HG03460 (cell line): ENCODE results near the gene POTEC.
"Not testable (repeated sequence)": the region's sequence is repeated elsewhere in the genome, so short reads cannot be mapped to it uniquely, and the experiment has no call there.

Source experiments
- ATAC-seq: cut with Tn5 transposase; IDR thresholded peaks from one replicate; pipeline ENCODE4 v1.9.1; 2021; ENCODE audit not compliant: unreplicated experiment

POTEC gene

GRCh38 chr18:14543446-14543964 is at the start of gene POTEC:
Gene POTEC (minus strand): TSS chr18:14543600. CDS start chr18:14543146, 454 bp downstream.
- not testable (repeated sequence) for ATAC-seq

- ATAC-seq, result no peak
These were observed 34.6 kb upstream of the POTEC start for GRCh38 chr18:14577971-14578370.

- ATAC-seq, result not testable (repeated sequence)
These were observed 16.1 kb upstream of the POTEC start for GRCh38 chr18:14559502-14559901.

GRCh38 chr18:14531659-14532058 is 11.7 kb downstream of the POTEC start:
- not testable (repeated sequence) for ATAC-seq

GRCh38 chr18:14510707-14511106 is 32.7 kb downstream of the POTEC start:
- ATAC-seq, result not testable (repeated sequence)

GRCh38 chr18:14503691-14504090 is 39.7 kb downstream of the POTEC start:
- ATAC-seq, result not testable (repeated sequence)

- ATAC-seq, result not testable (repeated sequence)
These were observed 41.5 kb downstream of the POTEC start for GRCh38 chr18:14501894-14502293.

GRCh38 chr18:14489256-14490014 is 54.0 kb downstream of the POTEC start:
- not testable (repeated sequence) for ATAC-seq

- not testable (repeated sequence) for ATAC-seq
These were observed 54.6 kb downstream of the POTEC start for GRCh38 chr18:14488789-14489188.

GRCh38 chr18:14486926-14487580 is 56.3 kb downstream of the POTEC start:
- not testable (repeated sequence) for ATAC-seq

- not testable (repeated sequence) for ATAC-seq
These were observed 64.3 kb downstream of the POTEC start for GRCh38 chr18:14479076-14479475.

GRCh38 chr18:14475520-14475919 is 67.9 kb downstream of the POTEC start:
- not testable (repeated sequence) for ATAC-seq

- ATAC-seq, result not testable (repeated sequence)
These were observed 68.6 kb downstream of the POTEC start for GRCh38 chr18:14474752-14475151.

- not testable (repeated sequence) for ATAC-seq
These were observed 69.2 kb downstream of the POTEC start for GRCh38 chr18:14474007-14474720.

- ATAC-seq, result not testable (repeated sequence)
These were observed 70.0 kb downstream of the POTEC start for GRCh38 chr18:14473250-14474006.

- not testable (repeated sequence) for ATAC-seq
These were observed 72.1 kb downstream of the POTEC start for GRCh38 chr18:14471286-14471685.

- ATAC-seq, result not testable (repeated sequence)
These were observed 73.0 kb downstream of the POTEC start for GRCh38 chr18:14470446-14470845.

GRCh38 chr18:14470046-14470445 is 73.4 kb downstream of the POTEC start:
- ATAC-seq, result not testable (repeated sequence)

GRCh38 chr18:14465989-14466388 is 77.4 kb downstream of the POTEC start:
- not testable (repeated sequence) for ATAC-seq
